Liver (tissue), 9 donors: ENCODE results near the gene GABPB1. TPM values are rescaled to one million over a fixed set of nuclear protein-coding genes. Genes with fewer than 3 reads are reported as not detected.

Experiments used
- DNase-seq: peaks from one replicate; pipeline ENCODE4 v3.0.0-alpha.2; 2017; ENCODE audit warnings: low spot score
- H3K27ac ChIP-seq, 2 donors: one replicate each; pipeline ENCODE4 v1.7.0; 2013; ENCODE audit warnings: inconsistent platforms in 2 of 2, low read length in 2 of 2, control low read depth in 1 of 2, low read depth in 1 of 2, mild to moderate bottlenecking in 1 of 2
- H3K27me3 ChIP-seq, 4 donors: one replicate each; pipeline versions ENCODE4 v1.6.1 to v1.7.0; 2013; ENCODE audit warnings: low read length in 3 of 4, inconsistent platforms in 1 of 4, mild to moderate bottlenecking in 1 of 4, moderate library complexity in 1 of 4; ENCODE audit not compliant: control insufficient read depth in 4 of 4, insufficient read depth in 4 of 4
- H3K36me3 ChIP-seq, 4 donors: one replicate each; pipeline versions ENCODE4 v1.6.1 to v1.7.0; 2013; ENCODE audit warnings: low read length in 3 of 4, mild to moderate bottlenecking in 3 of 4, low read depth in 1 of 4, moderate library complexity in 1 of 4; ENCODE audit not compliant: control insufficient read depth in 4 of 4, insufficient read depth in 3 of 4
- H3K4me1 ChIP-seq, 4 donors: one replicate each; pipeline versions ENCODE4 v1.6.1 to v1.7.0; 2013; ENCODE audit warnings: low read length in 3 of 4, mild to moderate bottlenecking in 3 of 4, moderate library complexity in 1 of 4; ENCODE audit not compliant: control insufficient read depth in 4 of 4, insufficient read depth in 4 of 4
- H3K4me3 ChIP-seq, 3 donors: one replicate each; pipeline versions ENCODE4 v1.6.1 to v1.7.0; 2013; ENCODE audit warnings: low read length in 3 of 3, control low read depth in 1 of 3, low read depth in 1 of 3, mild to moderate bottlenecking in 1 of 3
- H3K9ac ChIP-seq, 2 donors: one replicate each; pipeline ENCODE4 v1.7.0; 2013; ENCODE audit warnings: low read length in 2 of 2, mild to moderate bottlenecking in 2 of 2, moderate library complexity in 2 of 2, control low read depth in 1 of 2, low read depth in 1 of 2
- H3K9me3 ChIP-seq, 4 donors: one replicate each; pipeline versions ENCODE4 v1.6.1 to v1.7.0; 2013; ENCODE audit warnings: low read length in 3 of 4; ENCODE audit not compliant: control insufficient read depth in 4 of 4
- ATF3 ChIP-seq: IDR thresholded peaks from 2 replicates; pipeline ENCODE4 v1.6.1; 2016; ENCODE audit warnings: antibody characterized with exemption
- EGR1 ChIP-seq, 2 donors: IDR thresholded peaks; 2 replicates each; pipeline ENCODE4 v1.6.1; 2016 to 2018; ENCODE audit warnings: antibody characterized with exemption in 2 of 2, low read depth in 2 of 2
- FOXA2 ChIP-seq: IDR thresholded peaks from 2 replicates; pipeline ENCODE4 v1.6.1; 2016; ENCODE audit warnings: antibody characterized with exemption
- GABPA ChIP-seq, 2 donors: IDR thresholded peaks in 1 of 2; conservative IDR thresholded peaks in 1 of 2; 2 replicates each; pipeline ENCODE4 v1.6.1; 2016; ENCODE audit warnings: antibody characterized with exemption in 2 of 2, mild to moderate bottlenecking in 1 of 2, moderate library complexity in 1 of 2
- HNF4A ChIP-seq, 2 donors: conservative IDR thresholded peaks; 2 replicates each; pipeline ENCODE4 v1.6.1; 2016; ENCODE audit warnings: antibody characterized with exemption in 2 of 2, mild to moderate bottlenecking in 2 of 2
- HNF4G ChIP-seq: IDR thresholded peaks from 2 replicates; pipeline ENCODE4 v1.6.1; 2016; ENCODE audit warnings: antibody characterized with exemption
- JUND ChIP-seq, 2 donors: IDR thresholded peaks; 2 replicates each; pipeline ENCODE4 v1.6.1; 2016; ENCODE audit warnings: antibody characterized with exemption in 2 of 2
- MAX ChIP-seq: IDR thresholded peaks from 2 replicates; pipeline ENCODE4 v1.6.1; 2016; ENCODE audit warnings: antibody characterized with exemption
- NR2F2 ChIP-seq: IDR thresholded peaks from 2 replicates; pipeline ENCODE4 v1.6.1; 2016; ENCODE audit warnings: antibody characterized with exemption
- RAD21 ChIP-seq, 2 donors: IDR thresholded peaks; 2 replicates each; pipeline ENCODE4 v1.6.1; 2016; ENCODE audit warnings: antibody characterized with exemption in 2 of 2, mild to moderate bottlenecking in 2 of 2
- REST ChIP-seq: IDR thresholded peaks from 2 replicates; pipeline ENCODE4 v1.6.1; 2016; ENCODE audit warnings: antibody characterized with exemption, mild to moderate bottlenecking
- RXRA ChIP-seq, 2 donors: IDR thresholded peaks; 2 replicates each; pipeline ENCODE4 v1.6.1; 2017 to 2018; ENCODE audit warnings: antibody characterized with exemption in 2 of 2, mild to moderate bottlenecking in 1 of 2
- SP1 ChIP-seq: IDR thresholded peaks from 2 replicates; pipeline ENCODE4 v1.6.1; 2018; ENCODE audit warnings: antibody characterized with exemption, mild to moderate bottlenecking
- YY1 ChIP-seq: IDR thresholded peaks from 2 replicates; pipeline ENCODE4 v1.6.1; 2016; ENCODE audit warnings: antibody characterized with exemption, mild to moderate bottlenecking
- ZBTB33 ChIP-seq: IDR thresholded peaks from 2 replicates; pipeline ENCODE4 v1.6.1; 2016; ENCODE audit warnings: antibody characterized with exemption
- WGBS: extraction: QIAGEN DNeasy Blood & Tissue Kit; methylation state at CpG from one replicate; pipeline ENCODE4 v1.1.7; 2013; 5-methylcytosine and 5-hydroxymethylcytosine counted together
- polyA plus RNA-seq, 2 donors: library from polyadenylated mRNA; stranded (reverse) in 1 of 2; unstranded in 1 of 2; fragments of 200-250 nt in 1 of 2; fragments of >200 nt in 1 of 2; fragmentation: Nextera tagmentation in 1 of 2; extraction: Ambion mirVana in 1 of 2; gene quantifications; one replicate each; pipeline versions ENCODE4 v1.2.1 to v1.2.3, GENCODE V29; 2013 to 2015
- total RNA-seq, 2 donors: library from RNA; depleted of rRNA; stranded (reverse); fragments of >200 nt; gene quantifications; one replicate each; pipeline ENCODE4 v1.2.3, GENCODE V29; 2014
- donor health status: healthy.
- donor health status: healthy.
- donor health status: healthy.
- donor health status: healthy.
- donor health status: healthy.

GABPB1 gene
- total and polyA plus RNA-seq, 4 donors: 4.4 to 23.6 (median 9.8) TPM

- no peak for TF ChIP-seq ZBTB33
- no peak for TF ChIP-seq FOXA2
- no peak for TF ChIP-seq JUND (IDR thresholded peaks at IDR 0.05)
Observed at GRCh38 chr15:50304836-50305235, 50.2 kb downstream of the GABPB1 start (continued).

GRCh38 chr15:50302581-50302980 lies 52.4 kb downstream of the GABPB1 start:
- H3K27me3 ChIP-seq: no peaks in the 10 kb centered on the region

GRCh38 chr15:50298340-50298739 lies 56.7 kb downstream of the GABPB1 start:
- peaks cover 5 to 21% (median 16%) of the 10 kb centered on the region in 4 donors for H3K36me3 ChIP-seq
- H3K9me3 ChIP-seq: no peaks in the 10 kb centered on the region
- 96% methylated on average over 2 of the region's 2 CpGs for WGBS
- TF ChIP-seq YY1 (no peak), EGR1 (IDR thresholded peaks at IDR 0.05; ENCODE audit: low read depth in 2 of 2) (no peak), ATF3 (no peak), SP1 (no peak), RAD21 (IDR thresholded peaks at IDR 0.05) (no peak), HNF4G (no peak), RXRA (IDR thresholded peaks at IDR 0.05) (no peak), FOXA2 (no peak), ZBTB33 (no peak), HNF4A (conservative IDR thresholded peaks at IDR 0.05) (no peak), REST (no peak)
- H3K4me3 ChIP-seq: no peak overlapping the region
- DNase-seq: no peak
- no peaks in the 10 kb centered on the region for H3K4me1 ChIP-seq
- H3K9ac ChIP-seq: no peak overlapping the region
- H3K27ac ChIP-seq: no peak overlapping the region
- no peaks in the 10 kb centered on the region for H3K27me3 ChIP-seq

More at GRCh38 chr15:50302581-50302980, 52.4 kb downstream of the GABPB1 start:
- no peaks in the 10 kb centered on the region for H3K4me1 ChIP-seq
- DNase-seq: no peak
- 96% methylated on average over 1 of the region's 1 CpG for WGBS
- H3K4me3 ChIP-seq: no peak overlapping the region
- H3K9ac ChIP-seq: no peak overlapping the region
- no peaks in the 10 kb centered on the region for H3K9me3 ChIP-seq
- no peak overlapping the region for H3K27ac ChIP-seq
- H3K36me3 ChIP-seq: peaks cover 3 to 17% (median 15%) of the 10 kb centered on the region in 4 donors
- TF ChIP-seq YY1: no peak
- no peak for TF ChIP-seq RAD21 (IDR thresholded peaks at IDR 0.05)
- TF ChIP-seq ZBTB33: no peak
- TF ChIP-seq RXRA (IDR thresholded peaks at IDR 0.05): no peak
- no peak for TF ChIP-seq NR2F2
- TF ChIP-seq MAX: no peak
- TF ChIP-seq GABPA (IDR thresholded peaks at IDR 0.05 in 1 of 2, conservative IDR thresholded peaks at IDR 0.05 in 1 of 2): no peak
